MG63 (cell line): ENCODE data around the gene GATAD2B. TPM values are rescaled to one million over a fixed set of nuclear protein-coding genes. Genes with fewer than 3 reads are reported as not detected.
"Not testable (repeated sequence)": the region's sequence is repeated elsewhere in the genome, so short reads cannot be mapped to it uniquely, and the experiment has no call there.

Experiments
- DNase-seq: peaks from one replicate; pipeline ENCODE4 v3.0.0-alpha.2; 2020
- H3K27me3 ChIP-seq: fragments of 250-450 bp; sonication (Bioruptor Pico); 2 replicates; pipeline ENCODE4 v1.5.1; 2020; ENCODE audit warnings: mild to moderate bottlenecking, moderate library complexity
- H3K36me3 ChIP-seq: fragments of 250-450 bp; sonication (Bioruptor Pico); 2 replicates; pipeline ENCODE4 v1.5.1; 2020; ENCODE audit warnings: mild to moderate bottlenecking, moderate library complexity
- H3K4me3 ChIP-seq: fragments of 250-450 bp; sonication (Bioruptor Pico); 2 replicates; pipeline ENCODE4 v1.5.1; 2020; ENCODE audit warnings: mild to moderate bottlenecking, moderate library complexity
- H3K9me3 ChIP-seq: fragments of 250-450 bp; sonication (Bioruptor Pico); 2 replicates; pipeline ENCODE4 v1.5.1; 2020; ENCODE audit warnings: mild to moderate bottlenecking, moderate library complexity
- total RNA-seq: library from RNA; depleted of rRNA; stranded (reverse); fragments of >200 nt; shearing (Covaris generic); gene quantifications from 2 replicates; pipeline ENCODE4 v1.2.3, GENCODE V29; 2014; ENCODE audit warnings: low replicate concordance

The GATAD2B gene
- total RNA-seq, 1 experiment from 2014 or later, result 5.9 TPM

- not testable (repeated sequence) for DNase-seq, H3K27me3 ChIP-seq, H3K9me3 ChIP-seq, H3K36me3 ChIP-seq, H3K4me3 ChIP-seq
Measured at GRCh38 chr1:153840774-153841173, 82.0 kb downstream of the GATAD2B start.

DNA sequence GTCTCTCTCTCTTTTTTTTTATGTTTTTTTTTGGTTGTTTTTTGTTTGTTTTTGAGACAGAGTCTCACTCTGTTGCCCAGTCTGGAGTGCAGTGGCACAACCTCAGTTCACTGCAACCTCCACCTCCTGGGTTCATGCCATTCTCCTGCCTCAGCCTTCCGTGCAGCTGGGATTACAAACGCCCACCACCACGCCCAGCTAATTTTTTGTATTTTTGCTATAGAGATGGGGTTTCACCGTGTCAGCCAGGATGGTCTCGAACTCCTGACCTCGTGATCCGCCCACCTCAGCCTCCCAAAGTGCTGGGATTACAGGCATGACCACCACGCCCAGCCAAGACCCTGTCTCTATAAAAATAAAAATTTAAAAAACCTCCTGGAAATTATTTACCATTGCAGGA is 88.8 kb downstream of the GATAD2B start:
- H3K27me3 ChIP-seq, H3K4me3 ChIP-seq, DNase-seq, H3K36me3 ChIP-seq, H3K9me3 ChIP-seq: not testable (repeated sequence)

- Histone ChIP-seq H3K36me3 (peaks cover 7% of the 10 kb centered on the region), H3K9me3 (no peaks in the 10 kb centered on the region), H3K4me3 (no peak overlapping the region), H3K27me3 (no peaks in the 10 kb centered on the region)
- no peak for DNase-seq
Measured at GRCh38 chr1:153833171-153833570, 89.6 kb downstream of the GATAD2B start.

DNA sequence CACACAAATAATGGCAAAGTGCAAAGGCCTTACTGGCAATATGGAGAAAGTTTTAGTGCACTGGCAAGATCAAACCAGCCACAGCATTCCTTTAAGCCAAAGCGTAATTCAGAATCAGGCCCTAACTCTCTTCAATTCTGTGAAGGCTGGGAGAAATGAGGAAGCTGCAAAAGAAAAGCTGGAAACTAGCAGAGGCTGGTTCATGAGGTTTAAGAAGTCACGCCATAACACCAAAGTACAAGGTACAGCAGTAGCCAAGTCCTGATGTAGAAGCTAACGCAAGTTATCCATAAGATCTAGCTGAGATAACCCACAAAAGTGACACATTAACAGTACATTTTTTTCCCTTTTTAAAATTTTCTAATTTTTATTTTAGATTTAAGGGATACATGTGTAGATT is 90.5 kb downstream of the GATAD2B start:
- H3K36me3 ChIP-seq, result peaks cover 15% of the 10 kb centered on the region
- H3K27me3 ChIP-seq, result no peaks in the 10 kb centered on the region
- H3K4me3 ChIP-seq, result no peak overlapping the region
- DNase-seq, result no peak
- no peaks in the 10 kb centered on the region for H3K9me3 ChIP-seq

GRCh38 chr1:153831026-153831425 is 91.7 kb downstream of the GATAD2B start:
- H3K27me3 ChIP-seq, result no peaks in the 10 kb centered on the region

DNA sequence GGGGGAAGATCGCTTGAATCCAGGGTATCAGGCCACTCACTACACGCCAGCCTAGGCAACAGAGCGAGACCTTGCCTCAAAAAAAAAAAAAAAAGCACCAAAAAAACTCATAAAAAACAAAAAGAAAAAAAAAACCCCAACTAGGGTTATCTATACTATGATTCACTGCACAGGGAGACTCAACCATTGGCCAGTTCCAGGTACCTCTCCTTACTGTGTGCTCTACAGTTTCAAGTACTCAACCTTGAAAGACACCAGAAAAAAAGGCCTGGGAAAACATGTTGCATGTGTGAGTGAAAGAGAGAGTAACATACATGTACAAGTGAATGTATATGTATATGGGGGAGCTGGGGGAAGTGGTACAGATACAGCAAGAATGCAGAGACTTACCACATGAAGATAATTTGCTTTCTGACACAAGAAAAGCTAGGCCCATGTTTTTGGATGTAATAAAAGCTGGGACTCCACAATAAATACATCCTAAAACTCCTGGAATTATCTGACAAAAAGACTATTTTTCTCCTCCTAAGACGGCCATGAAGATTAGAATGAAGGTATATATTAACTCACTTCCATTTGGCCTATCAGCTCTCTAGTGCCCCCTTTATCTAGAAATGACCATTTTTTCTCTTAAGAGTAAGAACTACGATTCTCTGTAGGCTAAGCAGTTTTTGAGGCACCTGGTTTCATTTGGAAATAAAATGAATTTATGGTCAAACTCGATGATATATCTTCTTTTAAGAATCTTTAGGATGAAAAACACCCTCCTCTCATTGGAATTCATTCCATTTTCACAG is 95.4 kb downstream of the GATAD2B start:
- no peak for DNase-seq
- H3K4me3 ChIP-seq, result no peak overlapping the region
- no peaks in the 10 kb centered on the region for H3K27me3 ChIP-seq

More at GRCh38 chr1:153831026-153831425, 91.7 kb downstream of the GATAD2B start:
- no peak overlapping the region for H3K4me3 ChIP-seq
- H3K36me3 ChIP-seq, result peaks cover 24% of the 10 kb centered on the region
- DNase-seq, result no peak
- H3K9me3 ChIP-seq, result no peaks in the 10 kb centered on the region

GRCh38 chr1:153818876-153819275 is 103.9 kb downstream of the GATAD2B start:
- DNase-seq, result no peak
- Histone ChIP-seq H3K36me3 (peaks cover 52% of the 10 kb centered on the region), H3K27me3 (no peaks in the 10 kb centered on the region), H3K9me3 (no peaks in the 10 kb centered on the region), H3K4me3 (no peak overlapping the region)

More for the DNA sequence above, 95.4 kb downstream of the GATAD2B start:
- Histone ChIP-seq H3K36me3 (peaks cover 33% of the 10 kb centered on the region), H3K9me3 (no peaks in the 10 kb centered on the region)

GRCh38 chr1:153816283-153816889 is 106.4 kb downstream of the GATAD2B start:
- no peaks in the 10 kb centered on the region for H3K27me3 ChIP-seq
- no peak overlapping the region for H3K4me3 ChIP-seq
- no peaks in the 10 kb centered on the region for H3K9me3 ChIP-seq
- DNase-seq, result no peak
- H3K36me3 ChIP-seq, result peaks cover 65% of the 10 kb centered on the region

DNA sequence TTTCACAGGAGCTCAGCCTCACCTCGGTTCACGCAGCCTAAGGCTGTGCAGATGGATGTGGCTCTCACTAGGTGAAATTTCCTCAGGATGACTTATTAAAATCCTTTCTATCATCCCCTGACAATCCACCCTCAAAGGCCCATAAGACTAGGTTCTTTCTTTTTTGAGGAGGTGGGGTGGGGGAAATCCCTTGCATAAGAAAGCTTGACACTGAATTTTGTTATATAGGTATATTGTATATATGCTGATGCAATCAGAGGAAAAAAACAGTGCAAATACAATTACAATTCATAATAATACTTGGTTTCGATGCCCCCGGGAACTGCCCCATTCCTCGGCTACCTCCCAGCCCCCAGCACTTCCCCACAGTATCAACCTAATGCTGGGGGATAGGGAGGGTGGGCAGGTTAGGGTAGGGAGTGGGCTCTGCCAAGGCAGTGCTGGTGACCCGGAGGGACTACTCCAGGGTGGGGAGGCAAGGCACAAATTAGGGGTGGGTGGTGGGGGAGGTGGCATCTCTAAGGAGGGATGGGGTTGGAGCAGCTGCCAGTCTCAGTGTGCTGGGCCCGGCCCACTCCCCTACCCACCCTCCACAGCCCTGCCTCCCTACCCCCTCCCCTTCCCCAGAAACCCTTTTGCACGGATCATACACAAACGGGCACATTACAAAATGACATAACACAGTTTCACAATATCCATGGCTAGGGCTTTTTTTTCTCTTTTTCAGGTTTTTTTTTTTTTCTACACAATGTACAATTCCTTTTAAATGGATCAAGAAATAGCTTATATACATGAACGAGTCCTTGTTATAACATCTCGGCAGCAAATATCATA is 116.7 kb downstream of the GATAD2B start:
- H3K4me3 ChIP-seq, result no peak overlapping the region

DNA sequence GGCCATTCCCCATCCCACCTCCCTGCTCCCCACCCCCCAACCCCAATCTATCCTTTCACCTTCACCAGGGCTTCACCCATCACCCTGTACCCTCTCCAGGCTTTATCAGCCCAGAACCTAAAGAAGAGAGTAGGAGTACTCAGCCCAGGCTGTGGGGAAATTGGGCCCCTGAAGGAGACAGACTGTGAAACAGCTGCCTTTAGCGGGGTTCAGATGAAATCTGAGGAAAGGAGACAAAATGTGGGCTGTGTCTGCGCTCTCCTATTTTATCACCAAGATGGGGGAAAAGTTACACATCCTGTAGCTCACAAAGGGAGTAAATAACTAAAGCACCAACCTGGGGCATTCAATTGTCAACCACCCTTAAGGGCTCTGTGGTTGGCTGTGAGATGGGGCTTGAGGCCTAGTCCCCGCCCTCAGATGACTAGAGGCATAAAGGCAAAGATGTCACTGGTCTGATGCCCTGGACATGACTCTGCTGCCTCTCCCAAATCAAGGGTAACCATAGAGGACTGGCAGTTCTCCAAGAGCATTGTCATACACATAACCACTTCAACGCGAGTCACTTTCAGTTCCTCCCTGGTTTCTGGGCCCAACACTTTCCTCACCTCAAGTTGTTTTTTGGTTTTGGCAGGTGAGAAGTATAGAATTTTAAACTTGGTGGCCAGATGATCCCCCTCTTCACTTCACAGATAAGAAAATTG is 117.6 kb downstream of the GATAD2B start:
- no peak overlapping the region for H3K4me3 ChIP-seq
- peaks cover 22% of the 10 kb centered on the region for H3K36me3 ChIP-seq
- no peaks in the 10 kb centered on the region for H3K27me3 ChIP-seq
- no peaks in the 10 kb centered on the region for H3K9me3 ChIP-seq
- DNase-seq, result peak; percentile 84

More for the DNA sequence above, 116.7 kb downstream of the GATAD2B start:
- Histone ChIP-seq H3K36me3 (peaks cover 31% of the 10 kb centered on the region), H3K9me3 (no peaks in the 10 kb centered on the region), H3K27me3 (no peaks in the 10 kb centered on the region)
- DNase-seq, result no peak

DNA sequence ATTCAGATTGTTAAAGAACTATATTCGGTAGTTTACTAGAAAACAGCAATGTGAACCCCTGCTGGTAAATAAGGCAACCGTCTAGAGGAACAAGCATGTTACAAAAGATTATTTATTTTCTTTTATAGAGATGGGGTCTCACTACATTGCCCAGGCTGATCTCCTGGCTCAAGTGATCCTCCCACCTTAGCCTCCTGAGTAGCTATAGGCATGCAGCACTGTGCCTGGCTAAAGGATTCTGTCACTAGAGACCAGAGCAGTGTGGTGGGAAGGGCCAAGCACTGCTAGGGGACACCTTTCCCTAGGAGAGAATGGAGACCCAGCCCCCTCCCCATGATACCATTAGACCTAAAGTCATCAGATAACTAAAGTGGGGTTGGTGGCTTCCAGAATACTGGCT is 118.7 kb downstream of the GATAD2B start:
- H3K9me3 ChIP-seq, result no peaks in the 10 kb centered on the region
- H3K4me3 ChIP-seq, result no peak overlapping the region
- H3K27me3 ChIP-seq, result no peaks in the 10 kb centered on the region
- no peak for DNase-seq
- peaks cover 17% of the 10 kb centered on the region for H3K36me3 ChIP-seq

DNA sequence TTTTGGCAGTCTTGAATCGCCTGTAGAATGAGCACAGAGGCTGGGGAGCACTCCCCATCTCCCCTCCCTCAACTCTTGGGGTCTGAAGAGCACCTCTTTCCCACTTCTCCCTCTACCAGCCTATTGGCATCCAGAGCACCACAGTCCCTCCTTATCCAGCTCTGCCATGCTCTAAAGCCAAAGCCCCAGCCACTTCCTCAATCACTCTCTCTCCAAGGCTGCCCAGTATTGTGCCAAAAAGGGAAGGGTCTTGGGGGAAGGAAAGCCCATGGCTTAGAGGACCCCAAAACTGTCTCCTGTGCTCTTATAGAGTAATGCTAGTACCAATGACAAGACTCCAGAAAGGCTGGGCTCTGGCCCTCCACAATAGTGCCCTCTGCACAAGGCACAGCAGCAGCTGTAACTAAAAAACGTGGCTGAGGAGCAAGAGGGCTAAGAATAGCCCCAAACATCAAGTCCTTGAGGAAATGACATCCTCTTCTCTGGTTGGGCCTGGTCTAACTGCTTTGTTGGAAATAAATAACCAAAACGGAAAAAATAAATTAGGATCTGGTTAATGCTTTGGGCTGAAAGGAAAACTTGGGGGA is 119.2 kb downstream of the GATAD2B start:
- no peak for DNase-seq
- H3K9me3 ChIP-seq, result no peaks in the 10 kb centered on the region
- no peaks in the 10 kb centered on the region for H3K27me3 ChIP-seq
- H3K4me3 ChIP-seq, result no peak overlapping the region
- peaks cover 15% of the 10 kb centered on the region; the same call in 1 of the 2 replicates for H3K36me3 ChIP-seq

GRCh38 chr1:153801786-153802697 is 120.7 kb downstream of the GATAD2B start:
- H3K27me3 ChIP-seq, result no peaks in the 10 kb centered on the region
- peaks cover 10% of the 10 kb centered on the region; the same call in 1 of the 2 replicates for H3K36me3 ChIP-seq
- H3K9me3 ChIP-seq, result no peaks in the 10 kb centered on the region
- no peak overlapping the region for H3K4me3 ChIP-seq
- no peak for DNase-seq

DNA sequence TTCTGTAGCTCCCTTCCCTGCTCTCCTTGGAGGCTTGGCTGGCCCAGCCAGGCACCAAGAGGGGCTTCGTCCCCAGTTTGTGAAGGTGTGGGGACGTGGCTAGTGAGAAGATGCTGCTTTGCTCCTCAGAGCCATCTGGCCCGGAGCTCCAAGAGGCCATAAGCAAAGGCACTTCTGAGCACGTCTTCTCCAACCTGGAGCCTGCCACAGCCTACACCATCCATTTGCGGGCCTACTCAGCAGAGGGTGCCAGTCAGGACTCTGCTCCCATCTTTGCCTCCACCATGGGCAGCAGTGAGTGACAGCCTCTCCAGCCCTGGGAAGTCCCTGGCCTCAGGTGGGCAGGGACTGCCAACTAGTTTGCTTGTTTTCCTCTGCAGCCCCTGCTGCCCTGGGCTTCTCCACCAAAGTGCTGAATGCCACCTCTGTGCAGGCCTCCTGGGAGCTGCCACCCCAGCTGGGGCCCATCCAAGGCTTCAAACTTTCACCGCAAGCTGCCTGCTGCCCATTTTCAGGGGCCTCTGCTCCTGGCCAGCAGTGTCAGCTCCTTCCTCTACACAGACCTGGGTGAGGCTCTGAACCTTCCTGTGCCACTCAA is 121.6 kb downstream of the GATAD2B start:
- no peak overlapping the region for H3K4me3 ChIP-seq
- no peaks in the 10 kb centered on the region for H3K9me3 ChIP-seq
- peaks cover 10% of the 10 kb centered on the region; the same call in 1 of the 2 replicates for H3K36me3 ChIP-seq
- no peaks in the 10 kb centered on the region for H3K27me3 ChIP-seq
- no peak for DNase-seq

DNA sequence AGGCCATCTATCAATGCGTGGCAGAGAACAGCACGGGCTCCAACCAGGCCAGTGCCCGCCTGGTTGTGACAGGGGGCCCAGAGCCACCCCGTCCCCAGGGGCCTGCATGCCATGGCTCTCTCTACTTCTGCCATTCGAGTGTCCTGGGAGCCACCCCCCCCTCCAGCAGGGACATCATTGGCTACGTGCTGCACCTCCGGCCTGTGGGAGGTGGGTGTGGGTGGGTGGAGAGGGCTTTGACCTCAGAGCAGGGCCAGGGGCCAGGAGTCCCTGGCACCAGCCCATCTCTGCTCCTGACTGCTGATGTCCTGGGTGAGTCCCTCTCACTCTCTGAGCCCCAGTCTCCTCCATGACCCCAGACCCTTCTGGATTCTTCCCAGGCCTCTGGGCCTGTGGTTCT is 122.3 kb downstream of the GATAD2B start:
- no peak for DNase-seq
- Histone ChIP-seq H3K4me3 (no peak overlapping the region), H3K36me3 (peaks cover 8% of the 10 kb centered on the region; the same call in 1 of the 2 replicates), H3K27me3 (no peaks in the 10 kb centered on the region), H3K9me3 (no peaks in the 10 kb centered on the region)
